HepG2 (cell line): Measurements from ENCODE around the gene PRKCD. TPM values are rescaled to one million over a fixed set of nuclear protein-coding genes. Genes with fewer than 3 reads are reported as not detected.

ENCODE experiments used
- ATAC-seq: fragments of 200-7000 bp; cut with Tn5 transposase; 3 replicates; pipeline ENCODE4 v1.9.1; 2020; ENCODE audit warnings: mild to moderate bottlenecking, moderate library complexity
- BruUV-seq: library from RNA; stranded (reverse); fragments of 400-500 nt; replicated peaks from 2 replicates; lab custom pipeline; 2021; lab: Mats Ljungman, UMichigan
- CTCF ChIA-PET: fragments of 300-600 bp; formaldehyde crosslinking; extraction: SDS; loops from one replicate; lab custom pipeline; 2021; ENCODE audit warnings: low total read pairs, inconsistent platforms, low intra/inter-chr PET ratio; lab: Yijun Ruan, JAX
- POLR2A ChIA-PET: fragments of 350-600 bp; sonication (Branson Sonifier 250); formaldehyde crosslinking; loops from one replicate; lab custom pipeline; 2020; ENCODE audit warnings: antibody characterized with exemption, inconsistent platforms; lab: Yijun Ruan, JAX
- DNase-seq: peaks from one replicate; pipeline ENCODE4 v3.0.0-alpha.2; 2015; ENCODE audit warnings: low spot score
- FAIRE-seq: peaks from 3 replicates; lab custom pipeline; 2011; peaks lifted over from hg19 to GRCh38; lab: Jason Lieb, UNC
- H2AFZ ChIP-seq: one replicate; pipeline ENCODE4 v1.6.1; 2011; ENCODE audit warnings: low read length, inconsistent platforms
- H3K27ac ChIP-seq: fragments of 300-600 bp; 3 replicates; pipeline ENCODE4 v1.8.0; 2011; ENCODE audit warnings: mixed run types, mild to moderate bottlenecking, mixed read lengths, low read length, inconsistent platforms; ENCODE audit not compliant: insufficient read depth; ENCODE audit errors: extremely low read length
- H3K27me3 ChIP-seq, 2 experiments: fragments of 200-600 bp in 1 of 2; 2 replicates in 1 of 2; 3 replicates in 1 of 2; pipeline versions ENCODE4 v1.6.0 to v1.8.0; 2011; ENCODE audit warnings: low read length in 2 of 2, mild to moderate bottlenecking in 2 of 2, moderate library complexity in 2 of 2, inconsistent platforms in 1 of 2; ENCODE audit not compliant: insufficient read depth in 2 of 2, control insufficient read depth in 1 of 2
- H3K36me3 ChIP-seq, 2 experiments: fragments of 200-600 bp in 1 of 2; replicated peaks in 1 of 2; 2 replicates in 1 of 2; 3 replicates in 1 of 2; pipeline versions ENCODE4 v1.5.1 to v1.8.0; 2011; ENCODE audit warnings: low read length in 2 of 2, inconsistent platforms in 1 of 2; ENCODE audit not compliant: insufficient read depth in 2 of 2, control insufficient read depth in 1 of 2
- H3K4me1 ChIP-seq: 2 replicates; pipeline ENCODE4 v1.5.1; 2012; ENCODE audit warnings: low read length, inconsistent platforms; ENCODE audit not compliant: insufficient read depth
- H3K4me2 ChIP-seq: 2 replicates; pipeline ENCODE4 v1.6.0; 2011; ENCODE audit warnings: low read depth, low read length, inconsistent platforms
- H3K4me3 ChIP-seq, 3 experiments: fragments of 200-600 bp in 1 of 3; sonication (generic), shearing (Covaris generic) in 1 of 3; replicated peaks in 1 of 3; 2 replicates each; pipeline ENCODE4 v1.5.1; 2011 to 2016; ENCODE audit warnings: low read length in 3 of 3, inconsistent platforms in 2 of 3, low read depth in 2 of 3, mild to moderate bottlenecking in 2 of 3, control low read depth in 1 of 3, mixed read lengths in 1 of 3; ENCODE audit not compliant: insufficient read depth in 1 of 3
- H3K79me2 ChIP-seq: one replicate; pipeline ENCODE4 v1.6.1; 2011; ENCODE audit warnings: low read length, inconsistent platforms; ENCODE audit not compliant: insufficient read depth
- H3K9ac ChIP-seq: 2 replicates; pipeline ENCODE4 v1.6.0; 2011; ENCODE audit warnings: mild to moderate bottlenecking, low read depth, low read length, inconsistent platforms; ENCODE audit not compliant: insufficient read depth
- H3K9me3 ChIP-seq: 2 replicates; pipeline ENCODE4 v1.5.1; 2012; ENCODE audit warnings: mild to moderate bottlenecking, low read length
- H4K20me1 ChIP-seq: 2 replicates; pipeline ENCODE4 v1.6.0; 2011; ENCODE audit warnings: inconsistent platforms, mild to moderate bottlenecking, low read length, moderate library complexity; ENCODE audit not compliant: insufficient read depth
- AGO1 ChIP-seq: fragments of 200-400 bp; formaldehyde crosslinking; IDR thresholded peaks from 2 replicates; pipeline ENCODE4 v1.6.1; 2017; ENCODE audit warnings: mild to moderate bottlenecking, low read depth, low read length, moderate library complexity; ENCODE audit not compliant: poor library complexity, severe bottlenecking
- ATAD3A ChIP-seq: sonication (generic); formaldehyde crosslinking; IDR thresholded peaks from 2 replicates; pipeline ENCODE4 v1.4.0; 2020; ENCODE audit warnings: missing genetic modification reagents
- MAFG ChIP-seq: sonication (generic); formaldehyde crosslinking; IDR thresholded peaks from 2 replicates; pipeline ENCODE4 v1.5.1; 2020; ENCODE audit warnings: mild to moderate bottlenecking, missing genetic modification reagents
- NCOA5 ChIP-seq: sonication (generic); formaldehyde crosslinking; IDR thresholded peaks from 2 replicates; pipeline ENCODE4 v1.4.0; 2020; ENCODE audit warnings: missing genetic modification reagents
- NFYB ChIP-seq: sonication (generic); formaldehyde crosslinking; IDR thresholded peaks from 2 replicates; pipeline ENCODE4 v1.4.0; 2020; ENCODE audit warnings: missing genetic modification reagents
- PITX1 ChIP-seq: sonication (generic); formaldehyde crosslinking; IDR thresholded peaks from 2 replicates; pipeline ENCODE4 v1.5.1; 2020; ENCODE audit warnings: mild to moderate bottlenecking, missing genetic modification reagents
- SAP130 ChIP-seq: IDR thresholded peaks from 2 replicates; pipeline ENCODE4 v1.6.1; 2016; ENCODE audit warnings: low read depth
- SOX5 ChIP-seq: IDR thresholded peaks from 2 replicates; pipeline ENCODE4 v1.6.1; 2016; ENCODE audit warnings: borderline replicate concordance
- SSRP1 ChIP-seq: IDR thresholded peaks from 2 replicates; pipeline ENCODE4 v1.6.1; 2016; ENCODE audit warnings: control low read depth
- ZNF326 ChIP-seq: sonication (generic); formaldehyde crosslinking; IDR thresholded peaks from 2 replicates; pipeline ENCODE4 v1.4.0; 2020; ENCODE audit warnings: missing genetic modification reagents, borderline replicate concordance
- ZNF354B ChIP-seq: sonication (generic); formaldehyde crosslinking; IDR thresholded peaks from 2 replicates; pipeline ENCODE4 v1.8.0; 2022; ENCODE audit warnings: mild to moderate bottlenecking, missing genetic modification reagents
- ZNF569 ChIP-seq: sonication (generic); formaldehyde crosslinking; IDR thresholded peaks from 2 replicates; pipeline ENCODE4 v1.5.0; 2020; ENCODE audit warnings: mild to moderate bottlenecking, missing genetic modification reagents, moderate library complexity, borderline replicate concordance
- ZNF674 ChIP-seq: sonication (generic); formaldehyde crosslinking; IDR thresholded peaks from 2 replicates; pipeline ENCODE4 v1.5.0; 2020; ENCODE audit warnings: low read depth, mild to moderate bottlenecking, missing genetic modification reagents
- WGBS: methylation state at CpG from one replicate; pipeline ENCODE4 v1.1.6; 2017; ENCODE audit warnings: low lambda C conversion rate; 5-methylcytosine and 5-hydroxymethylcytosine counted together
- in situ Hi-C: cut with HindIII; loops from 2 replicates; pipeline ENCODE4 v1.10.0; 2017; ENCODE audit warnings: low pct_unique_long_range_greater_than_20kb; ENCODE audit not compliant: extremely low pct_ligation_motif_present
- intact Hi-C: fragments of 100-400 bp; cut with micrococcal nuclease; formaldehyde crosslinking; loops from one replicate; pipeline ENCODE4 v1.10.0; 2022; ENCODE audit not compliant: unreplicated experiment
- polyA plus RNA-seq, 8 experiments: library from polyadenylated mRNA; depleted of rRNA in 3 of 8; stranded (reverse) in 7 of 8; unstranded in 1 of 8; fragments of >200 nt; fragmentation: Illumina TruSeq in 4 of 8; extraction: Trizol in 4 of 8; gene quantifications; 2 replicates each; pipeline versions ENCODE4 v1.2.1 to v1.2.3, GENCODE V29; 2011 to 2016; ENCODE audit warnings: low read depth in 4 of 8, missing spikeins in 1 of 8, mixed read lengths in 1 of 8; ENCODE audit not compliant: insufficient read depth in 1 of 8
- total RNA-seq, 5 experiments: library from RNA; depleted of rRNA; stranded (reverse); fragments of >200 nt; fragmentation: Illumina TruSeq; extraction: Trizol; gene quantifications; 2 replicates each; pipeline ENCODE4 v1.2.3, GENCODE V29; 2016; ENCODE audit warnings: low read depth in 1 of 5
- TF ChIP-seq, protein P1 (sequence below): sonication (generic); formaldehyde crosslinking; IDR thresholded peaks from 2 replicates; pipeline ENCODE4 v1.4.0; 2020; ENCODE audit warnings: missing genetic modification reagents
- TF ChIP-seq, protein P2 (sequence below): sonication (generic); formaldehyde crosslinking; IDR thresholded peaks from 2 replicates; pipeline ENCODE4 v1.4.0; 2020; ENCODE audit warnings: missing genetic modification reagents
- TF ChIP-seq, protein P3 (sequence below): sonication (generic); formaldehyde crosslinking; IDR thresholded peaks from 2 replicates; pipeline ENCODE4 v1.4.0; 2020; ENCODE audit warnings: missing genetic modification reagents

PRKCD gene
- total and polyA plus RNA-seq, 2 of the 13 experiments (the other 11 are each of a cell fraction or from before 2014, with no cell fraction given): 1.6 to 40.7 TPM

DNA sequence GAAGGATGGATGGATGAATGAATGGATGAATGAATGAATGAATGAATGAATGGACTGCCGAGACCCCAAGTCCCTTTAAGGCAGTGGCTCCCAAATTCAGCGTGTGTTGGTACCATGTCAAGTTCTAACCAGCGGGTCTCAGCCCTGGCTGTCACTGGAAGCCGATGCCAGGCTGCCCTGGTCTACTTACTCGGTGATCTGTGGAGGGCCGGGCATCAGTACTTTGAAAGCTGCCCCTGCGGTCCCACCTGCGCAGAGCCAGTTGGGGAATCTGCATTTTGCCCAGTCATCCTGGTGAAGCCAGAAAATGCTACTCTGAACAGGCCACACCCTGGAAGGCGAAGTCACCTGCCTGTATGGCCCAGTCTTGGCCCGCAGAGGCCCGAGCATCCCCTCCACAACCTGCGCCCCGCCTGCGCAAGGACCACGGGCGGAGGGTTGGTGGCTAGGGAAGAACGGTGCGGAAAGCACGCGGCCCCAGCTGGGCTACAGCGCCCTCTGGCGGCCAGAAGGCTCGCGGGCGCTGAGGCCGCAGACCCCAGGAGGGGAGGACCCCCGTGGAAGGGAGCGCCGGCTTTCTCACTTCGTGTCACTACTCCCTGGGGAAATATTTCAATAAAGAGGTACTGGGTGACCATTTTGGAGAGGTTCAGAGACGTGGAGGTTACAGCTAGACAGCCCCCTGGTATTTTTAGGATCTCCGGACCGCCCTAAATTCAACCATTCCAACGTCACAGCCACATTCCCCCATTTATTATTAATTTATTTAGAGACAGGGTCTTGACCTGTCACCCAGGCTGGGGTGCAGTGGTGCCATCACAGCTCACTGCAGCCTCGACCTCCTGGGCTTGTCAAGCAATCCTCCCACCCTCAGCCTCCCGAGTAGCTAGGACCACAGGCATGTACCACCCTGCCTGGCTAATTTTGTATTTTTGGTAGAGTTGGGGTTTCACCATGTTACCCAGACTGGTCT, 34.9 kb downstream of the PRKCD start:
- no peaks in the 10 kb centered on the region for H4K20me1 ChIP-seq
- H3K36me3 ChIP-seq: peaks cover 5 to 9% of the 10 kb centered on the region in 2 experiments; a peak in 3 of 5 replicates
- H3K27me3 ChIP-seq: no peaks in the 10 kb centered on the region
- FAIRE-seq: no peak
- POLR2A ChIA-PET: interaction anchor here (0.6 to 2.8 kb wide), 8 partner anchors 27 to 419 kb away, joined by 3 to 13 read pairs (median 3); partner anchors contain the start of gene RFT1
- peak overlapping the region in 1 of 3 experiments; percentile 11; a peak in 2 of 6 replicates for H3K4me3 ChIP-seq
- no peak overlapping the region for H3K27ac ChIP-seq
- H3K4me1 ChIP-seq: peaks cover 38% of the 10 kb centered on the region
- H2AFZ ChIP-seq: no peak overlapping the region
- H3K9ac ChIP-seq: peak overlapping the region; percentile 55; the same call in 1 of the 2 replicates
- DNase-seq: no peak
- H3K9me3 ChIP-seq: no peaks in the 10 kb centered on the region
- in situ Hi-C loops: loop anchor here (5.0 kb wide), 1 partner anchor 64 kb away; the partner anchor contains the start of gene RFT1
- intact Hi-C loops: loop anchor here (1.0 to 5.0 kb wide), 4 partner anchors 62 to 516 kb away; no protein-coding TSS in a partner anchor
- WGBS: 47% methylated on average over 9 of the region's 36 CpGs
- no TSS peak for BruUV-seq
- peak overlapping the region; percentile 73 for H3K4me2 ChIP-seq
- peak; percentile 77 for ATAC-seq
- CTCF ChIA-PET: interaction anchor here (0.6 to 4.1 kb wide), 8 partner anchors 24 to 345 kb away, joined by 4 to 81 read pairs (median 5); partner anchors contain the start of gene RFT1
- H3K79me2 ChIP-seq: no peaks in the 10 kb centered on the region
- TF ChIP-seq, protein P1, sequence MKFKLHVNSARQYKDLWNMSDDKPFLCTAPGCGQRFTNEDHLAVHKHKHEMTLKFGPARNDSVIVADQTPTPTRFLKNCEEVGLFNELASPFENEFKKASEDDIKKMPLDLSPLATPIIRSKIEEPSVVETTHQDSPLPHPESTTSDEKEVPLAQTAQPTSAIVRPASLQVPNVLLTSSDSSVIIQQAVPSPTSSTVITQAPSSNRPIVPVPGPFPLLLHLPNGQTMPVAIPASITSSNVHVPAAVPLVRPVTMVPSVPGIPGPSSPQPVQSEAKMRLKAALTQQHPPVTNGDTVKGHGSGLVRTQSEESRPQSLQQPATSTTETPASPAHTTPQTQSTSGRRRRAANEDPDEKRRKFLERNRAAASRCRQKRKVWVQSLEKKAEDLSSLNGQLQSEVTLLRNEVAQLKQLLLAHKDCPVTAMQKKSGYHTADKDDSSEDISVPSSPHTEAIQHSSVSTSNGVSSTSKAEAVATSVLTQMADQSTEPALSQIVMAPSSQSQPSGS: no peak
- TF ChIP-seq PITX1 (CRISPR knock-in tag) (no peak), SOX5 (CRISPR knock-in tag) (no peak), ZNF674 (no peak), ZNF326 (no peak), ZNF354B (CRISPR knock-in tag) (no peak), ZNF569 (no peak), SSRP1 (CRISPR knock-in tag) (no peak), MAFG (CRISPR knock-in tag) (no peak), SAP130 (CRISPR knock-in tag) (0 out of 2 replicates have a peak, but pooled peaks have one; percentile 23), ATAD3A (CRISPR knock-in tag) (no peak), NFYB (no peak), AGO1 (peak; percentile 69), NCOA5 (no peak)
- TF ChIP-seq, protein P2, sequence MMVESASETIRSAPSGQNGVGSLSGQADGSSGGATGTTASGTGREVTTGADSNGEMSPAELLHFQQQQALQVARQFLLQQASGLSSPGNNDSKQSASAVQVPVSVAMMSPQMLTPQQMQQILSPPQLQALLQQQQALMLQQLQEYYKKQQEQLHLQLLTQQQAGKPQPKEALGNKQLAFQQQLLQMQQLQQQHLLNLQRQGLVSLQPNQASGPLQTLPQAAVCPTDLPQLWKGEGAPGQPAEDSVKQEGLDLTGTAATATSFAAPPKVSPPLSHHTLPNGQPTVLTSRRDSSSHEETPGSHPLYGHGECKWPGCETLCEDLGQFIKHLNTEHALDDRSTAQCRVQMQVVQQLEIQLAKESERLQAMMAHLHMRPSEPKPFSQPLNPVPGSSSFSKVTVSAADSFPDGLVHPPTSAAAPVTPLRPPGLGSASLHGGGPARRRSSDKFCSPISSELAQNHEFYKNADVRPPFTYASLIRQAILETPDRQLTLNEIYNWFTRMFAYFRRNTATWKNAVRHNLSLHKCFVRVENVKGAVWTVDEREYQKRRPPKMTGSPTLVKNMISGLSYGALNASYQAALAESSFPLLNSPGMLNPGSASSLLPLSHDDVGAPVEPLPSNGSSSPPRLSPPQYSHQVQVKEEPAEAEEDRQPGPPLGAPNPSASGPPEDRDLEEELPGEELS (CRISPR knock-in tag): no peak
- TF ChIP-seq, protein P3, sequence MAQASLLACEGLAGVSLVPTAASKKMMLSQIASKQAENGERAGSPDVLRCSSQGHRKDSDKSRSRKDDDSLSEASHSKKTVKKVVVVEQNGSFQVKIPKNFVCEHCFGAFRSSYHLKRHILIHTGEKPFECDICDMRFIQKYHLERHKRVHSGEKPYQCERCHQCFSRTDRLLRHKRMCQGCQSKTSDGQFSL: no peak
